IPS-20b (cell line): ENCODE data around the gene UTP18.
"Not testable (repeated sequence)": the region's sequence is repeated elsewhere in the genome, so short reads cannot be mapped to it uniquely, and the experiment has no call there.

Source experiments
- H3K27ac ChIP-seq: one replicate; pipeline ENCODE4 v1.5.1; 2013; ENCODE audit warnings: low read length
- H3K27me3 ChIP-seq: 2 replicates; pipeline ENCODE4 v1.6.1; 2013; ENCODE audit warnings: mild to moderate bottlenecking, low read length, inconsistent platforms; ENCODE audit not compliant: insufficient read depth
- H3K36me3 ChIP-seq: 2 replicates; pipeline ENCODE4 v1.6.1; 2013; ENCODE audit warnings: low read depth, mild to moderate bottlenecking, inconsistent platforms, low read length, moderate library complexity; ENCODE audit not compliant: insufficient read depth
- H3K4me1 ChIP-seq: 2 replicates; pipeline ENCODE4 v1.6.1; 2013; ENCODE audit warnings: mild to moderate bottlenecking, control low read depth, inconsistent platforms, low read length, moderate library complexity; ENCODE audit not compliant: insufficient read depth
- H3K4me3 ChIP-seq: 2 replicates; pipeline ENCODE4 v1.5.1; 2013; ENCODE audit warnings: mild to moderate bottlenecking, low read length, inconsistent platforms
- H3K9ac ChIP-seq: 2 replicates; pipeline ENCODE4 v1.6.1; 2013; ENCODE audit warnings: low read depth, mild to moderate bottlenecking, inconsistent platforms, low read length, moderate library complexity
- H3K9me3 ChIP-seq: 2 replicates; pipeline ENCODE4 v1.6.1; 2013; ENCODE audit warnings: mild to moderate bottlenecking, low read depth, low read length, inconsistent platforms; ENCODE audit not compliant: insufficient read depth

Gene UTP18

DNA sequence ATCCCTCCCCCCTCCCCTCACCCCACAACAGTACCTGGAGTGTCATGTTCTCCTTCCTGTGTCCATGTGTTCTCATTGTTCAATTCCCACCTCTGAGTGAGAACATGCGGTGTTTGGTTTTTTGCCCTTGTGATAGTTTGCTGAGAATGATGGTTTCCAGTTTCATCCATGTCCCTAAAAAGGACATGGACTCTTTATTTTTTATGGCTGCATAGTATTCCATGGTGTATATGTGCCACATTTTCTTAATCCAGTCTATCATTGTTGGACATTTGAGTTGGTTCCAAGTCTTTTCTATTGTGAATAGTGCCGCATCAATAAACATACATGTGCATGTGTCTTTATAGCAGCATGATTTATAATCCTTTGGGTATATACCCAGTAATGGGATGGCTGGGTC is 34.0 kb downstream of the UTP18 start:
- H3K27ac ChIP-seq, H3K27me3 ChIP-seq, H3K9me3 ChIP-seq, H3K9ac ChIP-seq, H3K4me1 ChIP-seq, H3K4me3 ChIP-seq: not testable (repeated sequence)
- H3K36me3 ChIP-seq, result peaks cover 80% of the 10 kb centered on the region

DNA sequence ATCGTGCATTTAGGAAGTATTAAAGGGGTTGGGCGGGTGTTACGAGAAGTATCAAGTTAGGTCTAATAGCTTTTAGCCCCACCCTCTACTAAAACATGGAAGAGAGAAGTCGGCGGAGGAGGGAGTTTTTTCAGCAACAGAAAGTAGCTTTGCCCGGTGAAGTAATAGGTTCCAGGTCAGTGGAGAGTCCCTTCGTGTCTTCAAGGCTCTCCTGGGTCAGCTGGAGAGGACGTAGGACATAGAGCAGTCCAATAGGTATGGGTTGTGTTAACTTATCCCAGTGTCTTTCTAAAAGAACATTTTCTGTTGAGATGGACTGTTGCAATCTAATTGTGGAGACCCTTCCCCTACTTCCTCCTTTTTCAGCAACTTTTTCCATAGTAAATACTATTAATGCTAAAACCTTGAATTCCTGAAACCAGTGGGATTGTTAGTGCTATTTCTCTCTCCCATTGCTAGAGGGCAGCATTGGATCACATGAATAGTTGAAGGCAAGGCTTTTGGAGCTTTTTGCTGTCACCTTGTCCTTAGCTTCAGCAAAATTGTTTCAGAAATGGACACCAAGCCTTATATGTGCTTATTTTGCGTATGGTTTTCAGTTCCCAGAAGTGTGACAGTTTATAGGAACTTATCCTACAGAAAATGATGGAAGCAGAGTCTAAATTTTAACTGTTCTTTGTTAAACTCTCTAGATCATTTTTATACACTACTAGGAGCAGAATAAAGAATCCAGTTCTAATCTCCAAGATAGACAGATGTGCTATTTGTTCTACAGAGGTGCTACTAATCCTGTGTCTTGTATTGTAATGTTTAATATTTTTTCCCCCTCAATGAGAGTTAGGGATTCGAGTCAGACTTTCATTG is 38.4 kb downstream of the UTP18 start:
- Histone ChIP-seq H3K4me1 (peaks cover 15% of the 10 kb centered on the region; the same call in 1 of the 2 replicates), H3K27me3 (no peaks in the 10 kb centered on the region), H3K9ac (no peak overlapping the region), H3K36me3 (peaks cover 41% of the 10 kb centered on the region), H3K9me3 (no peaks in the 10 kb centered on the region), H3K27ac (no peak overlapping the region), H3K4me3 (no peak overlapping the region)

DNA sequence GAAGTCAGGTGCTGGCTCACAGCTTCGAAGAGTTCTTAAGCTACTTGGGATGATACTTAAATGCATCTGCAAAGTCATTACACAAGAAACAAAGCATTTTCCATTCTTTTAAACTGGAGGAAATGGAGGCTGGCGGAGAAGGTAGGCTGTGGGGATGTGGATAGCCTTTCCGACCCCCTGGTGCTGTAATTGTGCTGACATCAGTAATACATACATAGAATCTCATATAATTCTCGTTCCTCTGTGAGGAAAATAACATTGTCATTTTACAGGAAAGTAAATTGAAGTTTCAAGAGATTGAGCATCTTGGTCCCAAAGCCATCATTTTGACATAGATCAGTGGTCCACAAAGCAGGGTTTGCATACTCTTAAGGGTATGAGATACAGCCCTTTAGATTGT is 39.5 kb downstream of the UTP18 start:
- Histone ChIP-seq H3K9me3 (0 out of 2 replicates have a peak, but pooled peaks cover 1% of the 10 kb centered on the region), H3K4me1 (peaks cover 15% of the 10 kb centered on the region; the same call in 1 of the 2 replicates), H3K27ac (no peak overlapping the region), H3K4me3 (no peak overlapping the region), H3K9ac (no peak overlapping the region), H3K27me3 (no peaks in the 10 kb centered on the region), H3K36me3 (peaks cover 34% of the 10 kb centered on the region)

DNA sequence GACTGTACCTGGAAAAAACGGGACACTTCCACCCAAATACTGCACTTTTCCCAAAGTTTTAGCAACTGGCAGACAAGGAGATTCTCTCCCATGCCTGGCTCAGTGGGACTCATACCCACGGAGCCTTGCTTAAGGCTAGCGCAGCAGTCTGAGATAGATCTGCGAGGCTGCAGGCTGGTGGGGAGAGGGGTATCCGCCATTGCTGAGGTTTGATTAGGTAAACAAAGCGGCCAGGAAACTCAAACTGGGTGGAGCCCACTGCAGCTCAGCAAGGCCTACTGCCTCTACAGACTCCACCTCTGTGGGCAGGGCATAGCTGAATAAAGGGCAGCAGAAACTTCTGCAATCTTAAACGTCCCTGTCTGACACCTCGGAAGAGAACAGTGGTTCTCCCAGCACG is 44.8 kb downstream of the UTP18 start:
- Histone ChIP-seq H3K36me3 (no peaks in the 10 kb centered on the region), H3K27ac (no peak overlapping the region), H3K9me3 (peaks cover 9% of the 10 kb centered on the region; the same call in 1 of the 2 replicates), H3K27me3 (no peaks in the 10 kb centered on the region), H3K4me1 (peaks cover 15% of the 10 kb centered on the region; the same call in 1 of the 2 replicates), H3K4me3 (no peak overlapping the region), H3K9ac (no peak overlapping the region)

DNA sequence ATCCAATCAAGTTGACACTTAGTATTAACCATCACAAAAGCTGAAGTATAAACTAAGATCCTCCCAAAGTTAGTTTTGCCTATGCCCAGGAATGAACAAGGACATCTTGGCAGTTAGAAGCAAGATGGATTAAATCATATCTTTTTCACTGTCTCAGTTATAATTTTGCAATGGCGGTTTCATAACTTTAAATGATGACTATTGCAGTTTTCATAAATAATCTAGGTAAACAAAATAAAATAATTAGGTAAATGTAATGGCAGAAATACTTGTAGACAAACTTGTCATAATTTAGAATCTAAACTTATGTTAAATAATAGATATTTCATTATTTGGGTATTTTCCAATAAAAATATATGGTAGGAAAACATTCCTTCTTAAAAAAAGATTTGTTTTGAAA is 51.7 kb downstream of the UTP18 start:
- H3K27me3 ChIP-seq, H3K36me3 ChIP-seq, H3K4me3 ChIP-seq, H3K27ac ChIP-seq, H3K9ac ChIP-seq, H3K4me1 ChIP-seq: not testable (repeated sequence)
- peaks cover 13% of the 10 kb centered on the region for H3K9me3 ChIP-seq

DNA sequence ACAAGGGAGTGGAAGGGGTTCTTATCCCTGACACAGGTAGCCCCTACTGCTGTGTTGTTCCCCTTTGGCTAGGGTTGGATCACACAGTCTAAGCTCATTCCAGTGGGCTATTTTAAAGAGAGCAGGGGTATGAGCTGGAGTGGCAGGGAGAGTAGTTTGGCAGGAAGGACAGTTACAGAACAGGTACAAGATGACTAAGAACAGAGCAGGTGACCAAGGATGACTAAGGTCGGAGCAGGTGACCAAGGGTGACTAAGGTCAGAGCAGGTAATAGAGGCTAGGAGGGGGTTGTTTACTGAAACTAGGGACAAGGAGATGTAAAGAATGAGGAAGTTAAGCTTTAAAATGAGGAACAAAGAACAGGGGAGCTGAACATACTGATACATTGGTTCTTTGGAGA is 58.8 kb downstream of the UTP18 start:
- no peak overlapping the region for H3K9ac ChIP-seq
- H3K4me1 ChIP-seq, result no peaks in the 10 kb centered on the region; the same call in 1 of the 2 replicates
- H3K9me3 ChIP-seq, result peaks cover 27% of the 10 kb centered on the region
- no peak overlapping the region for H3K4me3 ChIP-seq
- H3K36me3 ChIP-seq, result no peaks in the 10 kb centered on the region
- no peak overlapping the region for H3K27ac ChIP-seq
- no peaks in the 10 kb centered on the region for H3K27me3 ChIP-seq

DNA sequence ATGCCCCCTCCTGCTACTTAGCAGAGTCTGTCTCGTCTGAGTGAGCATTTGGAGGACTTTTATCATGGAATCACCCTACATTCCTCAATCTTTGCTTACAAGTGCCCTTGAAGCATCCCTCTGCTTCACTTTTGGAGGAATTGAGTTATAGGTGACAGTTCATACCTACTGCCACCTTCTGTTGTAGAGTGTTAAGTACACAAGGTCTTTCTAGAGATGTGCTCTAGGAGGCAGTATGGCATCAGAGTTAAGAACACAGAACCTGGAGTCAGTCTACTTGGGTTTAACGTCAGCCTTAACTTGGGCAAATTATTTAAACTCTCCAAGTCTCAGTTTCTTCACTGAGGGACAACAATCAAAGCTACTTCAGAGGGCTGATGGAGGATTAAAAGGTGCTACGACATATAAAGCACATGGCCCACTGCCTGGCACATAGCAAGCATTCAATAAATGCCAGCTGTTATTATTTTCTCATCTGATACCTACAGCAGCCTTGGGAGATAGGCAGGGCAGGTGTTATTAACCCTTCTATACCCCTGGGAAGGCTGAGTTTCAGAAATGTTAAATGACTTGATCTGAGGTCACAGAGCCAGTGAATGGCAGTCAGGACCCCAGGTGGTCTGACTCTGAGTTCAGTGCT is 62.2 kb downstream of the UTP18 start:
- no peak overlapping the region for H3K4me3 ChIP-seq
- H3K4me1 ChIP-seq, result no peaks in the 10 kb centered on the region; the same call in 1 of the 2 replicates
- H3K27me3 ChIP-seq, result no peaks in the 10 kb centered on the region
- H3K36me3 ChIP-seq, result no peaks in the 10 kb centered on the region
- no peak overlapping the region for H3K27ac ChIP-seq
- peaks cover 14% of the 10 kb centered on the region for H3K9me3 ChIP-seq
- H3K9ac ChIP-seq, result no peak overlapping the region

DNA sequence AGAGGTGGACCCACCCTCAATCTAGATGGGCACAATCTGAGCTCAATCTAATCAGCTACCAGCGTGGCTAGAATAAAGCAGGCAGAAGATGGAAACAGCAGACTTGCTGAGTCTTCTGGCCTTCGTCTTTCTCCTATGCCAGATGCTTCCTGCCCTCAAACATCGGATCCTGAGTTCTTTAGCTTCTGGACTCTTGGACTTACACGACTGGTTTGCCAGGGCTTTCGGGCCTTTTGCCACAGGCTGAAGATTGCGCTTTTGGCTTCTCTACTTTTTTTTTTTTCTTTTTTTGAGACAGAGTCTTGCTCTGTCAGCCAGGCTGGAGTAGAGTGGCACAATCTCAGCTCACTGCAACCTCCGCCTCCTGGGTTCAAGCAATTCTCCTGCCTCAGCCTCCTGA is 65.1 kb downstream of the UTP18 start:
- H3K27me3 ChIP-seq, result no peaks in the 10 kb centered on the region
- H3K36me3 ChIP-seq, result no peaks in the 10 kb centered on the region
- H3K9me3 ChIP-seq, result no peaks in the 10 kb centered on the region
- no peak overlapping the region for H3K9ac ChIP-seq
- no peak overlapping the region for H3K27ac ChIP-seq
- H3K4me1 ChIP-seq, result no peaks in the 10 kb centered on the region; the same call in 1 of the 2 replicates
- no peak overlapping the region for H3K4me3 ChIP-seq

DNA sequence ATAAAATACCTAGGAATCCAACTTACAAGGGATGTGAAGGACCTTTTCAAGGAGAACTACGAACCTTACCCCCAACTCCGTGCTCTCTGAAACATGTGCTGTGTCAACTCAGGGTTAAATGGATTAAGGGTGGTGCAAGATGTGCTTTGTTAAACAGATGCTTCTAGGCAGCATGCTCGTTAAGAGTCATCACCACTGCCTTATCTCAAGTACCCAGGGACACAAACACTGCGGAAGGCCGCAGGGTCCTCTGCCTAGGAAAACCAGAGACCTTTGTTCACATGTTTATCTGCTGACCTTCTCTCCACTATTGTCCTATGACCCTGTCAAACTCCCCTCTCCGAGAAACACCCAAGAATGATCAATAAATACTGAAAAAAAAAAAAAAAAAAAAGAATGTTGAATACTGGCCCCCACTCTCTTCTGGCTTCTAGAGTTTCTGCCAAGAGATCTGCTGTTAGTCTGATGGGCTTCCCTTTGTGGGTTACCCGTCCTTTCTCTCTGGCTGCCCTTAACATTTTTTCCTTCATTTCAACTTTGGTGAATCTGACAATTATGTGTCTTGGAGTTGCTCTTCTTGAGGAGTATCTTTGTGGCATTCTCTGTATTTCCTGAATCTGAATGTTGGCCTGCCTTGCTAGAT is 70.6 kb downstream of the UTP18 start:
- H3K36me3 ChIP-seq, H3K27ac ChIP-seq, H3K27me3 ChIP-seq, H3K9ac ChIP-seq, H3K4me1 ChIP-seq, H3K9me3 ChIP-seq, H3K4me3 ChIP-seq: not testable (repeated sequence)

DNA sequence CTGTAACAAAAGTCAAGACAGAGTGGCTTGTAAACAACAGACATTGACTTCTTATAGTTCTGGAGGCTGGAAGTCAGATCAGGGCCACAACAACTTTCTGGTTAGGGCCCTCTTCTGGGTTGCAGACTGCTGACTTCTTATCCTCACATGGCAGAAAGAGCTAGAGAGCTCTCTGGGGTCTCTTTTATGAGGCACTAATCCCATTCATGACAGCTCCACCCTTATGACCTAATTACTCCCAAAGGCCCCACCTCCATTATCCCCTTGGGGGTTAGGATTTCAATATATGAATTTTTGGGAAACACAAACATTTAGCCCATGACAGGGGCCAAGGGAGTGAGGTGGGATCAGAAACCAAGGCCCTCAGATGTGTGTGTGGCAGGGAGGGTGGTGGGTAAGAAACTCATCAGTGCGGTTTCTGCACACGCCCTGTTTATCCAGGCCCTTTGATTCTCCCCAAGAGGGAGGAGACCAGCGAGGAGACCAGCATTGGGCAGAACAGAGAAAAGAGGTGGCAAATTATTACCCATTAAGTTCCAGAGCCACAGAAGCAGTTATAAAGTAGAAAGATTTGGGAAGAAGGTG is 74.8 kb downstream of the UTP18 start:
- H3K9ac ChIP-seq, result no peak overlapping the region
- H3K36me3 ChIP-seq, result no peaks in the 10 kb centered on the region
- no peaks in the 10 kb centered on the region; the same call in 1 of the 2 replicates for H3K9me3 ChIP-seq
- no peak overlapping the region for H3K27ac ChIP-seq
- H3K27me3 ChIP-seq, result no peaks in the 10 kb centered on the region
- H3K4me1 ChIP-seq, result no peaks in the 10 kb centered on the region
- H3K4me3 ChIP-seq, result no peak overlapping the region

DNA sequence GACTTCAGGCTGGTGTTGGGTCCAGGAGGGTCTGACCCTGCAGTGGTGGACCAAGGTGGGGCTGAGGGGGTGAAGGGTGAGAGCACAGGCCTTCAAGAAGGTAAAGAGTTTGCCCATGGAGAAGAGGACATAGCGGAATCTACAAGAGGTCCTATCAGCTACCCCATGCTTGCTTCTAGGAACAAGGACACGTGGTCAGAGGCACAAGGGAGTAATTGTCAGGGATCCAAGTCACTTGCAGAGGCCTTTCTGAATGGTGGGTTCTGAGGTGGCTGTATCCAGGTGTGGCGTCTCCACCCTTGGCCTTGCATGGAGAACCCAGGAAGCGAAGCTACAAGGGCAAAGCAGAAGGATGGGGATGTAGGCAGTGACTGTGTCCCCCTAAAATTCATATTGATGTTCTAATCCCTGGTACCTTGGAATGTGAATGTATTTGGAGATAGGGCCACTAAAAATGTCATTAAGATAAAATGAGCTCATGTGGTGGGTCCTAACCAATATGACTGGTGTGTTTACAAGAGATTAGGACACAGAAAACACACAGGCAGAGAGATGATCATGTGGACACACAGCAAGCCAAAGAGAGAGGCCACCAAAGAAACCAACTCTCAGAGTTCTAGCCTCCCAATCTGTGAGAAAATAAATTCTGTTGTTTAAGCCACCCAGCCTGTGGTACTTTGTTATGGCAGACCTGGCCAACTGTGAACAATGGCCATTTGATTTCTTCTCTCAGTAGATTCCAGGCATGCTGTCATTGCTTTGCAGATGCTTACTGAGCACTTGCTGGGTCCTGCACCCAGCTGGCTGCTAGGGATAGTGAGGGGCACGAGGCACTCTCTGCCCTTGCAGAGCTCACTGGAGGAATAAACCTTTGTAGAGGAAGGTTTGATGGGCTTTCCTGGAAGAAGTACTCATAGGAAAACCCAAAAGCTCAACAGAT is 75.8 kb downstream of the UTP18 start:
- Histone ChIP-seq H3K4me3 (no peak overlapping the region), H3K27ac (no peak overlapping the region), H3K27me3 (no peaks in the 10 kb centered on the region), H3K9me3 (no peaks in the 10 kb centered on the region; the same call in 1 of the 2 replicates), H3K4me1 (no peaks in the 10 kb centered on the region), H3K9ac (no peak overlapping the region), H3K36me3 (no peaks in the 10 kb centered on the region)
